Measurements from ENCODE around the gene POLE. TPM values are rescaled to one million over a fixed set of nuclear protein-coding genes. Genes with fewer than 3 reads are reported as not detected.

Gene POLE
- total RNA-seq, 1 experiment from 2014 or later = 13.2 TPM

DNA sequence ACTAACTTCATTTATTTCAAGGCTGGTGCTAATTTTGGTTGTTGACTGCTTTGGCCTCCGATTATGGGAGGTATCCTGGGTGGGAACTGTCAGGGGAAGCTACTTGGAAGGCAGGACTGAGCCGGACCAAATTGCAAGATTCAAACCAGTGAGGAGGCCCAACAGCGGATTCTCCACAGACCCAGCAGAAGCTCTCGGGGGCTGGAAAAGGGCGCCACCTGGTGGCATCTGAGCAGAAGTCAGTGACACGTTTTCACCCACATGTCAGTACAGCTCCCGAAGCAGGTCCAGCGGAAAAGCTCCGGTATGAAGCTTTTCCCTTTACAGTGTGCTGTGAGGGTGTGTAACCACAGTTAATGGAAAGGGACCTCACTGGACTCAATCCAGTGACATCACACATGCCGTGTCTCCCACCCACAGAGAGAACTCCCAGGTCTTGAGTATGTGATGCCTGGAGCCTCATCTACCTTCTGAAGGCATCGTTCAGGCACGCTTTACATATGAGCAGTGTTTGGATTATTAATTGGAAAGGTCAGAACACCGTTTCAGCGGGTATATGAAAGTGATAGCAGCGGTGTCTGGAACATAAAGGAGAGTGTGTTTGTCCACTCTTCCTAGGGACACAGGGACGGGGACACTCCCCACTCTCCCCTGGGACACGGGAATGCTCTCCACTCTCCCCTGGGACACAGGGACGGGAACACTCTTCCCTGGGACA lies 72.1 kb downstream of the POLE start:
- in situ Hi-C loops (cut with HindIII; ENCODE audit: low pct_unique_long_range_greater_than_20kb, low sequenced_read_pairs) = no loop called here
- DNase-seq (ENCODE audit: low read depth, low spot score) = peak; percentile 90

DNA sequence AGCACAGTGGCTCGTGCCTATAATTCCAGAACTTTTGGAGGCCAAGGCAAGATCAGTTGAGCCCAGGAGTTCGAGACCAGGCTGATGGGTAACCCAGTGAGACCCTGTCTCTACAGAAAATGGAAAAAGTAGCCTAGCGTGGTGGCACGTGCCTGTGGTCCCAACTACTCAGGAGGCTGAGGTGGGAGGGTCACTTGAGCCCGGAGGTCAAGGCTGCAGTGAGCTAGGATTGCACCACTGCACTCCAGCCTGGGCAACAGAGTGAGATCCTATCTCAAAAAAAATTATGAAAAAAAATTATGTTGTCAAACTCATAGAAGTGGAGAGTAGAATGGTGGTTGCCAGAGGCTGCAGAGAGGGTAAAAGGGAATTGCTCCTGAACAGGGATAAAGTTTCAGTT lies 73.1 kb downstream of the POLE start:
- DNase-seq (ENCODE audit: low read depth, low spot score) = no peak
- in situ Hi-C loops (cut with HindIII; ENCODE audit: low pct_unique_long_range_greater_than_20kb, low sequenced_read_pairs) = no loop called here

DNA sequence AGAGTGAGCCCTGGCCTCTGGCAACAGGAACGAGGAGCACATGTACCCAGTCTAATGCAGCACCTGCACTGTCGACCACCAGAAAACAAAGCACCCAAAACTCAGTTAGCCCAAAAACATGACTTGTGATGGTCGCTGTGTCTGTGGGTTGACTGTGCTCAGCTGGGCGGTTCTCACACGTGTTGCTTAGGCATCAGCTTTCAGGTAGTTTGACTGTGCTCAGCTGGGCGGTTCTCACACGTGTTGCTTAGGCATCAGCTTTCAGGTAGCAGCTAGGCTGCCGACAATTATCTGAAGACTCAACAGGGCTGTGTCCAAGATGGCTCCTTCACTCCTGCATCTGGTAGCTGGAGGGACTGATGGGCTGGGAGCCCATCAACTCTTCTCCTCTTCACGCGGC lies 75.5 kb downstream of the POLE start:
- in situ Hi-C loops (cut with HindIII; ENCODE audit: low pct_unique_long_range_greater_than_20kb, low sequenced_read_pairs) = no loop called here
- no peak for DNase-seq (ENCODE audit: low read depth, low spot score)

- in situ Hi-C loops (cut with HindIII; ENCODE audit: low pct_unique_long_range_greater_than_20kb, low sequenced_read_pairs) = no loop called here
- DNase-seq (ENCODE audit: low read depth, low spot score) = no peak
Measured at GRCh38 chr12:132610866-132611602, 76.1 kb downstream of the POLE start.

DNA sequence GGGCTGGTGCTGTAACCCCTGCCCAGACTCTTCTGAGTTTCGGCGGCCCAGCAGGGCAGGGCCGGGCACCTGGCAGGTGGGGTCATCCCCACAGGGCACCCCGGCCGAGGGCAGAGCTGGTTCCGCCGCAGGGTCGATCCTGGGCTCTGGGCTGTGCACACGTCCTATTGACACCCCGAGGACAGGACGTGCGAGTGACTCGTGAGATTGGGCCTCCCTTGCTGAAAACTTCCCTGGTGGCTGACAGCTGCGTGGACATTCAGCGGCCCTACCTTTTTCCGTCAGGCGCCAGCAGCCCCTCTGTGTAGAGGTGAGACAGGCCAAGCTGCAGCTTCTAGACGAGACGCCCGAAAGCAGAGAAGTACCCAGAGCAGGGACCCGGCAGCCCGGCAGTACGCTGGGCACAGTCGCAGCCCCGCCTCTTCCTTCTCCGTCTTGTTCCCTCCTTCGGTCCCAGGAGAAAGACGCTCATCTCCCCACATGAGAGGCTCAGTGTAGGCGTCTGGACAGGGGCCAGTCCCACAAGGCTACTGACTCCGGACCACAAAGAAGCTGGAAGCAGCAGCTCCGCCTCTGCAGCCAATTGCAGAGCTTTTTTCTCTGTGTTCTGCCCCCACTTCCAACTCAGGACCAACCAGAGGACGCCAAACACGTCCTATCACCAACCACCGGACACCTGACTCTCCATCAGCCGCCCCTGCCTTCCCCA lies 76.9 kb downstream of the POLE start, which contains the start of gene LRCOL1:
LRCOL1 (minus strand) TSS at position 532 of the 709 bp plus-strand sequence. CDS start 4,331 bp downstream, outside the sequence.
- in situ Hi-C loops (cut with HindIII; ENCODE audit: low pct_unique_long_range_greater_than_20kb, low sequenced_read_pairs) = no loop called here

GRCh38 chr12:132608231-132609171 lies 78.6 kb downstream of the POLE start:
- in situ Hi-C loops (cut with HindIII; ENCODE audit: low pct_unique_long_range_greater_than_20kb, low sequenced_read_pairs) = no loop called here
- DNase-seq (ENCODE audit: low read depth, low spot score) = no peak

More for the DNA sequence above, 76.9 kb downstream of the POLE start, which contains the start of gene LRCOL1:
- DNase-seq (ENCODE audit: low read depth, low spot score) = peak; percentile 56

DNA sequence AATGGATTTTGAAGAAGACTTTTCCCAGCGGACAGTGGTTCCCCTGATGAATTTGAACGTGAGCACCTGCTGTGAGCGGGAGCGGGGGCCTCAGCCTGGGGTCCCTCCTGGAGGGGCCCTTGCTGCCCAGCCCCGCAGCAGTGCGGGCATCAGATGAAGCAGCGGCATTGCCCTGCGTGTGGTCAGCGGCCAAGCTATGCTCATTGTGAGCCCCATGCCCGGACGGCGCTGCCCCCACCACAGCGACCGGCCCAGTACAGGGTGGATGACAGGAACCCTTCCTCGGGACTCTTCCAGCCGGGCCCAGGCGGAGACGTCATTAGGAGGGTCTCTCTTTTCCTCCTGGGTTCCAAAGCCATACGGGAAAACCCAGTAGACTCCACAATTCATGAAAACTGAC lies 80.2 kb downstream of the POLE start:
- DNase-seq (ENCODE audit: low read depth, low spot score) = no peak
- in situ Hi-C loops (cut with HindIII; ENCODE audit: low pct_unique_long_range_greater_than_20kb, low sequenced_read_pairs) = no loop called here

- in situ Hi-C loops (cut with HindIII; ENCODE audit: low pct_unique_long_range_greater_than_20kb, low sequenced_read_pairs) = no loop called here
- no peak for DNase-seq (ENCODE audit: low read depth, low spot score)
Measured at GRCh38 chr12:132606466-132606865, 80.7 kb downstream of the POLE start.

- in situ Hi-C loops (cut with HindIII; ENCODE audit: low pct_unique_long_range_greater_than_20kb, low sequenced_read_pairs) = no loop called here
- no peak for DNase-seq (ENCODE audit: low read depth, low spot score)
Measured at GRCh38 chr12:132605892-132606291, 81.2 kb downstream of the POLE start.

GRCh38 chr12:132604668-132605441 lies 82.3 kb downstream of the POLE start:
- in situ Hi-C loops (cut with HindIII; ENCODE audit: low pct_unique_long_range_greater_than_20kb, low sequenced_read_pairs) = no loop called here
- no peak for DNase-seq (ENCODE audit: low read depth, low spot score)

GRCh38 chr12:132604151-132604618 lies 83.0 kb downstream of the POLE start:
- no peak for DNase-seq (ENCODE audit: low read depth, low spot score)
- in situ Hi-C loops (cut with HindIII; ENCODE audit: low pct_unique_long_range_greater_than_20kb, low sequenced_read_pairs) = no loop called here

- in situ Hi-C loops (cut with HindIII; ENCODE audit: low pct_unique_long_range_greater_than_20kb, low sequenced_read_pairs) = no loop called here
- no peak for DNase-seq (ENCODE audit: low read depth, low spot score)
Measured at GRCh38 chr12:132603240-132604150, 83.6 kb downstream of the POLE start.

DNA sequence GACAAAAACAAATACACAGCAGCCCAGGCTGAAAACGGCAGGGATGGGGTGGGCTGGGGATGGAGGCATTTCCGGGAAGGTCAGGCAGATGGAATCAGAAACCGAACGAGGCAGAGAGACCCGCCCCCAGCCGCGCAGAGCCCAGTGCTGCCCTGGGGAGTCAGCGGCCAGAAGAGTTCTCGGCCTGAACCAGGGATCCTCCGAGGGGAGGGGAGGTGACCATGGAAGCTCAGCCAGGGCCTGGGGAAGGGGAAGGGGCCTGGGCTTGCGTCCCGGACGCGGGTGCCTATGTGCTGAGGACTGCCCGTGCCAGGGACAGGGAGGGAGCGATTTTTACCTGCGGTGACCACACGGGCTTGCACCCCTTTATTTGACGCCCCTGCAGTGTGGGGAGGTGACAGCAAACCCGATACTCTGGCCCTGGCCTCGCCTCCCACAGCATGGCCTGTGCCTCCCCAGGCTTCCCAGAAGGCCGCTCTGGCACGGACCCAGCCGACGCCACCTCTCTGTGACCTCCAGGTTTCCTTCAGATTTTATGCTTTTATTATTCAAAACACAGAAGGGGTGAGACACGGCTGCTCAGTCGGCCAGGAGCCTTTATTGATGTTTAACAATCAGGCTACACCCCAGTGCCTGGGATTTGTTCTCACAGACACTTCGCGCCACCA lies 84.4 kb downstream of the POLE start:
- in situ Hi-C loops (cut with HindIII; ENCODE audit: low pct_unique_long_range_greater_than_20kb, low sequenced_read_pairs) = no loop called here
- DNase-seq (ENCODE audit: low read depth, low spot score) = no peak

DNA sequence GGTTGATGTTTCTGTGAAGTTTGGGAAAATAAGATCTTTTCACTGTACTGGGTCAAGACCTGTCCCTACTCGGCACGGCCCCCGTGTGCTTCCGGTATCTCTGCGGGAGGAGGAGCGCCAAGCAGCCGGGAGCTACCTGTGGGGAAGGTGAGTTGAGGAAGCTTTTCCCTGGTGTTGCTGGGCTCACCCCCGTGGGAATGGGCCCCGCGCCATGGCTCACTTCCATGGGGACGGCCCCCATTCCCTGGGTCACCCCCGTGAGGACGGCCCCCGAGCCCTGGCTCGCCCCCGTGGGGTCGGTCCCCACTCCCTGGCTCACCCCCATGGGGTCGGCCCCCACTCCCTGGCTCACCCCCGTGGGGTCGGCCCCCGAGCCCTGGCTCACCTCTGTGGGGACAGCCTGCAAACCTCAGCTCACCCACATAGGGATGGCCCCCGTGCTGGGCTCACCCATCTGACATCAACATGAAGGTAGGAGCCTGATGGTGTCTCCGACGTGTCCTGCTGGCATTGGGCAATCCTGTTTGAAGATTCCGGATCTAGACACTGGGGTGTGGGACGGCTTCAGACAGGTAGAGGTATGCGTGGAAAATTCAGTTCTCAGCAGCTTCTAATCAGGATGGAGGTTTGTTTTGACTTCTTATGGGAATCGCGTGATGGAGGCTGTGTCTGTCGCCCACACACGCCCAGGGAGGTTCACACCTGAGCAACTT lies 85.8 kb downstream of the POLE start:
- in situ Hi-C loops (cut with HindIII; ENCODE audit: low pct_unique_long_range_greater_than_20kb, low sequenced_read_pairs) = no loop called here
- DNase-seq (ENCODE audit: low read depth, low spot score) = no peak

Data from SK-MEL-5 (cell line).